Stimulated activated CD4-positive, alpha-beta T cell treated with anti-CD3 and anti-CD28 coated beads, Interleukin-2, amount 100 ng/mL, for 4 hours (primary cell): ENCODE measurements around the gene CLDN19.

Experiments
- DNase-seq: peaks from one replicate; pipeline ENCODE4 v3.0.0-alpha.2; 2020; ENCODE audit warnings: low read depth

CLDN19 gene

GRCh38 chr1:42700006-42700405 is 40.0 kb downstream of the CLDN19 start:
- no peak for DNase-seq

GRCh38 chr1:42698081-42698813 is 41.8 kb downstream of the CLDN19 start:
- DNase-seq: no peak

- DNase-seq: no peak
Observed at GRCh38 chr1:42692911-42693310, 47.1 kb downstream of the CLDN19 start.

GRCh38 chr1:42692461-42692860 is 47.6 kb downstream of the CLDN19 start:
- DNase-seq: no peak

GRCh38 chr1:42691157-42691498 is 48.9 kb downstream of the CLDN19 start:
- no peak for DNase-seq

GRCh38 chr1:42690477-42691156 is 49.4 kb downstream of the CLDN19 start:
- DNase-seq: no peak

GRCh38 chr1:42689912-42690311 is 50.1 kb downstream of the CLDN19 start:
- no peak for DNase-seq

- no peak for DNase-seq
Observed at GRCh38 chr1:42686418-42686817, 53.6 kb downstream of the CLDN19 start.

- DNase-seq: no peak
Observed at GRCh38 chr1:42684139-42684538, 55.9 kb downstream of the CLDN19 start.
